HG03175 (cell line): ENCODE results near the gene ABLIM1.

Experiments
- ATAC-seq: cut with Tn5 transposase; IDR thresholded peaks from one replicate; pipeline ENCODE4 v1.9.1; 2021; ENCODE audit warnings: mild to moderate bottlenecking, moderate library complexity; ENCODE audit not compliant: unreplicated experiment

The ABLIM1 gene

DNA sequence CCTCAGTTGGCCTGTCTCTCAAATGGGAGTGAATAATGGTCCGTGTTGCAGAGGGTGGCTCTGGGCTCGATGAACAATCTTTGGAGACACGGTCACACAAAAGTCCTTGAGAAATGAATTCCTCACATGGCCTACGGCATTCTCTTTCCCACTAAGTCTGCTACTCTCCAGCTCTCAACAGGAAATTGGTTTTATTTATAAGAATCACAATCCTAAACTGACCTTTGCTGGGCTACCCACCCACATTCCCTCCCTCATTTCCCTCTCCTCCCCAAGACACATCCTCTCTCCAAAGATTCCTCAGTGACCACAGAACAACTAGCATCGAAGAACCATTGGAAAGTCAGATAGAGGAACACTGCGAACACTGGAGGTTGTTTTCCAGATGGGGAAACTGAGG, 258.5 kb downstream of the ABLIM1 start:
- no peak for ATAC-seq

DNA sequence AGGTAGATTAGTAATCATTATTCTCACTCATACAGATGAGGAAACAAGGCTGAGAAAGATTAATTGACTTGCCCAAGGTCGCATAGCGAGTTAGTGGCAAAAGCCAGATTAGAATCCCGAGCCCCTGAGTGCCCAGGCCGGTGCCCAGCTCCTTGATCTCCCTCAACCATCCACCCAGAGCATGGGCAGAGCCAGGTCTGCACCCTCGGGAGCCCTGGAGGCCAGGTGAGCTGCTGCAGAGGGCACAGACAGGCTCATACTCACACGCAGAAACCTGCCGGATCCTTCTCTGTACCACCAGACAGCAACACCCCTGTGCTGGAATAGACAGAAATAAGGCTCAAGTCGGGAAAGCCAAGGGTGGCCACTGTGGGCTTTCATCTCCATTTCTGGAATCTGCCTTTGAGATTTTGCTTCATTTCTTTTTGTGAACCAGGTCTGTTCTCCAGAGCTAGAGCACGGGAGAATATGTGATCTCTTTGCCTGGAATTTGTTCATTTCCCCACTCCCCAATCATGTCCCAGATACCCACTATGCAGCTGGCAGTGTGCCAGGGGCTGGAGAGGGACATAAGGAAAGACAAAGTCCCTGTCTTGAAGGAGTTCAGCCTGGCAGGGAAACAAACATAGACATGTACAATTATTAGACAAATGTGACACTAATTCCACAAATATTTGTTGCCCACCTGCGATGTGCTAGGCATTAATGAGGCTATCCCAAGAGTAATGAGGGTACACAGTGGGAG, 259.3 kb downstream of the ABLIM1 start:
- no peak for ATAC-seq

DNA sequence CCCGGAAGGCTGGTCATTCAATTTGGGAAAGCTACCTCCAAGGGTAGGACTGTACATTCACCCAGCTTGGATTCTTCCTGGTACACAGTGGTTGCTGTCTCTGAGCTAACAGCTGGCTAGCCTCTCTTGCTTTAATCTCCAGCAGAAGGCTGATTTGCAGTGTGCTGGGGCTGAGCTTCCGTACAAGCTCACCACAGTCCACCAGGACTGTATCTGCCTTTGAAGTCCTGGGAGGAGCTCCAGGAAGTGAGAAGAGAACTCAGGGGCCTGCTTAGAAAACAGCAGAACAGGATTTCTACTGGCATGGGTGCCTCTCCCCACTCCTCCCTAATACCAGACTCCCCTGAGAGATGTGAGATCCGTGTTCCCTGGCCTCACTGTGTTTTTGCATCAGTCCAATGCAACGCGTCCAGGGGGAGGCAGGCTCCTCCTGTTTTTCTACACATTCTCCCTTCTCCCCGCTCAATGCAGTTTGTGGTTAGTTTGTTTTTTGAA, 260.4 kb downstream of the ABLIM1 start:
- no peak for ATAC-seq

DNA sequence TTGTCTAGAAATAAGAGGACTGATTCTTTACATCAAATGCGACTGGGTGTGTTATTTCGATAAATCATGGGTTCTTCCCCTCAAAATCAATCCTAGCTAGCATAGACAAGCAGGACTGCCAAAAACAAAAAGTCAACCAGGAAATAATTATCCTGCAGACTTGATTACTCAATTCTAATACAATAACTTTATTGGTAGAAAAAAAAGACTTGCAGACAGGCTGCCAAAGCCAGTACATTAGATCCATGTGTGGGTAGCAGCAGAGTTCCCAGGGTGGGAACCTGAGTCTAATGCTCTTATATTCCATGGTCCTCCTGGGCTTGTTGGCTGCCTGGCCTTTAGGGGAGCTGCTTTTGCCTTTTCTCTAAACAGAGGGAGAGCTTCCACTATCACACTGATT, 261.6 kb downstream of the ABLIM1 start:
- no peak for ATAC-seq

DNA sequence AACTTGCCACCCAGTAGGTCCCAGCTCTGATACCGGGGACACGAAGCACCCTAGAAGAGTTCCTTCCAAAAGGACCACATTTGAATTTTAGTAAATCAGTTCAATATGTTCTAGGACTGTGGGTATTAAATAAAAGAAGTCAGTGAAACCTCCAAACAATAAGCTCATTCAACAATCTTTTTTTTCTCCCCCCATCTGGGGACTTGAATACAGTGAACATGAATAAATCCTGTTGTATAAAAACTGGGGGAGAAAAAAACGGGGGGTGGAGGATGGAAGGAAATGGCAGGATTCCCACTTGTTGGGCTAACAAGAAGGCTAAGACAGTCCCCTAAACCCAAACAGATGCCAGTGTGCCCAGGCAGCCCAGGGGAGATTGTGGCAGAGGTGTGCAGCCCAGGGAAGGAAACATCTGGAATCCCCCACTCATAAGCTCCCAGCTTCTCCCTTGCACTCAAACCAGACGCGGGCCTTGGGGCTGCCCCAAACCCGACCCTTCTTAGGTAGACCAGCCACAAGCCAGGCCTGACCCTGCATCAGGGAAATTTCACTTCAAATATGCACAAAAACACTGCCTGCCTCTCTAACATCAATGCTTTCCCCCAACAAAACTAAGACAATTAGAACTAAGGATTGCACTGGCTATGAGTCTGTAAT, 262.6 kb downstream of the ABLIM1 start:
- ATAC-seq, result no peak

DNA sequence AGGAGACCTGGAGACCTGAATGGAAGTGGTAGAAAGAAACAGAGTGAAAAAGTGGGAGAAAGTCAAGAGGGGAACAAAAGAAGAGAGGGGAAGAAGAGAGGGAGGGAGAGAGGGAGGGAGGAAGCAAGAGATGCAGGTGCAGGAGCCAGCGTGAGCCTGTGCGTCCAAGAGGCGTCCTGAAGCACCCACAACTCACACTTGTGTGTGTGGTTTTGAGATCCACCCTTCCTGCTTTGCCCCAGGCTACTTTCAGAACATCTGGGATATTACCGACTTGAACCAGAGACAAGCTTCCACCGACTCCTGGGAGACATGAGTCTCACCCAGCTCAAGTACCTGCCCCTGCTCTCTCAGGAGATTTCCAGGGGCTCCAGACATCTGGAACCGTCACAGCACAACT, 263.5 kb downstream of the ABLIM1 start:
- ATAC-seq, result no peak

DNA sequence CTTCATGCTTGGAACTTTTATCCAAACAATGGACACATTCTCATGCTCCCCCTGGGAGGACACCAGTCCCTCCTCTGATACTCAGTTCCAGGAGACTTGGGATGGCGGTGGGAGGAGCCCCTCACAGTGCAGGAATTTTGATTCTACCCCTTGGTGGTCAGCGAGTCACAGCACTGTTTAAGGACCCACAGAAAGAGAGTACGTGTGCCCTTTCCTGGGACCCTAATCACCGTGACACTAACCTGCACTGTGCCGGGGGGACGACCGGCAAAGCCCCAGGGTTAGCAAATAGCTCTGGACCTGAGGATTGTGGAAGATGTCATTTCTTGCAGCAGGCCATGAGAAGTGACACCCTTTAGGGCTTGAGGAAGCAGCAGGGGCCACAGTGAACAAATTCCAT, 264.2 kb downstream of the ABLIM1 start:
- ATAC-seq, result no peak

DNA sequence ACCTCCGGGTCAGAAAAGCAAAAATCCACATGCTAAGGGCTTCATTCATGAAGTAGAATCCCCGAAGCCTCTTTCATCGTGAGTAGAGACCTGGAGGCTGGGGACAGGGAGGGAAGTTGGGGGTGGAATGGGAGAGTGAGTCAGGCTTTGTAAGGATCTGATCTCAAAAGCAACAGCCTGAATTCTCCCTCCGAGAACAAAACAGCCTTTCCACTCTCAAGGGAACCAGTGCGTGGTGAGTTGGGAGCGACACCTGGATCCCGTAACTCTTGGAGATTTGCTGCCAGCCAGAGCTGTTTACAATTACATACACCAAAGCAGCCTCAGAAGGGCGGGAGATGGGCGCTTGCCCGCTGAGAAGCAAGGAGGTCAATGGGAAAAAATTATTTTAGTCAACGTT, 264.6 kb downstream of the ABLIM1 start:
- ATAC-seq, result no peak

DNA sequence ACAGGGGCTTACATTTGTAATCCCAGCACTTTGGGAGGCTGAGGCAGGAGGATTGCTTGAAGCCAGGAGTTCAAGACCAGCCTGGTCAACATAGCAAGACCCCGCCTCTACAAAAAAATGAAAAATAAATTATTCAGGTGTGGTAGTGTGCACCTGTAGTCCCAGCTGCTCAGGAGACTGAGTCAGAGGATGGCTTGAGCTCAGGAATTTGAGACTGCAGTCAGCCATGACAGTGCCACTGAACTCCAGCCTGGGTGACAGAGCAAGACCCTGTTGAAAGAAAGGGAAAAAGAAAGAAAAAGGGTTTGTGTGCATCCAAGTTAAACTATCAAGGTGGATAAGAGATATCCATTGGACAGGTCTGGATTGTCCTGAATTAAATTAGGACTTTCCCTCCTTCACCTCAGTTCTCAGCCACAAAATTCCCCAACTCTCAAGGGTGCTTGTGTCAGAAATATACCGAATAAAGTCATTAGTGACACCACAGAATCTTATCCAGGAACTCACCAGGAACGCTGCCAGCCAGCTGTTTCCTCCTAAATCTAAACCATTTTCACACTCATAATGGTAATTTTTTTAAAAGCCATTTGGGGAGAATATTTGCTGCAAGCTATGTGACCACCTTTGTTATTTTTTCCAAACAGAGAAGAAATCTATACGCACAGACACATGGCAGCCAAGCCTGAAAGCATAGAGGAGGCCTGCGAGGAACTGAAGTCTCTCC, 265.8 kb downstream of the ABLIM1 start:
- no peak for ATAC-seq

DNA sequence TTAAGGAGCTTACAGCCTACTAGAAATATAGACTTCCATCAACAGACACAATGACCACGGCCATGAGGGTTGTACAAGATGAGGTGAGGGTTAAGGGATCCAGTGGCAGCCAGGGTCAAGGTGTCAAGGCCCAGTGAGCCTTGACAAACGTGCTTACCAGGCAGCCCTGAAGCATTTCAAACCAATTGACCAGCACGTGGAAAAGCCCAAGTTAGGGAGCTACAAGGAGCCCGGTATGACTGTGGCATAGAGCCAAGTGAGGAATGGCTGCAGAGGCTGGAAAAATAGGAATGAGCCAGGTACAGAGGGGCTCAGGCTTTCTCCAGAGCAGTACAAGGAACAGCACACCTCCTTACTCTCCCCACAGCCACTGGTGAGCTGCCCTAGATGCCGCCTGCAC, 266.5 kb downstream of the ABLIM1 start:
- no peak for ATAC-seq

DNA sequence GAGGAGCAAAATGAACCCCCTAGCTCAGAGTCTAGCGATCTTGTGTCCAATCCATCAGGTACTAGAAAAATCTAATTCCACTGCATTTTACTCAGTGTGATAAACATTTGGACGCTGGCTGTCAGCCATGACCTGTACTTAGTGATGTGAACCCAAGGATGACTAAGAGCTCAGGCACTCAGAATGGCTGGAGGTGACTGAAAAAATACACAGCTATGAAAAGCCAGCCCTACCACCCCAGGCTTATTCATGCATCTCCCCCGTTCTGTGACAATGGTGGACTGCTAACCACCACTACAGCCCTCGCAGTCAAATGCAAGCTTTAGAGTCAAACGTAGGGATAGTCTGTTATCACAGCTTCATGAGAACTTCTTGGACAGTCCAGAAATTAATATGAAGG, 268.6 kb downstream of the ABLIM1 start:
- no peak for ATAC-seq

DNA sequence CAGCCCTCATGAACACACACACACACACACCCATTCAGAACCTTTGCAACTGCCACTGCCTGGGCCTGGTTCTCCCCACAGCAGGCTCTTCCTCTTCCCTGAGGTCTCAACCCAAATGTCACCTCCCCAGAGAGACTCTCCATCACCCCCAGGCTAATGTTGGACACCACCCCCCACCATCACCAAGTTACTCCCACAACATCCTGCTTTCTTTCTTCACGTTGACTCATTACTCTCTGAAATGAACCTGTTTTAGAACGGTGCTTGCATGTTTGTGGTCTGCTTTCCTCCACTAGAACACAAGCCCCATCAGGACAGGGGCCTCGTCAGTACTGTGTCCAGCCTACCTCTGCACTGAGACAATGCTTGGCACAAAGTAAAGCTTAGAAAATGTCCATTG, 269.8 kb downstream of the ABLIM1 start:
- peak; percentile 60 for ATAC-seq

DNA sequence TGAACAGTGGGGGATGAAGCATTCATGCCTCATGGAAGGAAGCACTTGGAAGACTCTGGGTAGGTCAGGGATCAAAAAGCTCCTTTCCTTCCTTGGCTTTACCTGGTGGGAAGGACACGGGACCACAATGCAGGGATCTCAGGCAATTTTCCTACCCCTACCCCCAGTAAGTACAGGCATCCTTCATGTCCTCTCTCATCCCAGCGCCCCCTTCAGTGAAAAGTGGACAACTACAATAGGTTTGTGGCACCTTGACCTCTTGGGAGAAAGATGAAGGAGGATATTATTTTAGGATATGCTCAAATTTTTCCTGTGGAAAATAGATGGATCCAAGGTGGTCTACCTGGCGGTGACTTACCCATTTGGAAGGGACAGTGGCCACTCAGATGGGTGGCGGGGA, 270.3 kb downstream of the ABLIM1 start:
- no peak for ATAC-seq

DNA sequence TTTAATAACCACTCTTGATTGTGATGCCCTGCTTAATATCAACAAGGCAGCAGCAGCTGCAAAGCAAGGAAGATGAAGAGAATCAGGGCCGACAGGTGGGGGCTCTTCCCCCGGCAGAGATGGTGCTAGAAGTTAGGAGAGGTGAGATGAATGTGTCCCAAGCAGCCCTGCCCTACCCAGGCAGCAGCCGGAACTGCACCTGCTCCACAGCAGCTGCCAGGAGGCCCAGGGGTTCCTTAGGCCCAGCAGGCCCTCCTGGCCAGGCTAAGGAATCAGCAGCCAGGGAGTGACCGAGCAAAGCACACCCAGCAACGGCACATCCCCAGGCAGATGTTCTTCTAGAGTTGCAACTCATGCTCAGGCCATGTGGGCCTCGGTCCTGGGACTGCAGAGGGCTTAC, 271.6 kb downstream of the ABLIM1 start:
- no peak for ATAC-seq

DNA sequence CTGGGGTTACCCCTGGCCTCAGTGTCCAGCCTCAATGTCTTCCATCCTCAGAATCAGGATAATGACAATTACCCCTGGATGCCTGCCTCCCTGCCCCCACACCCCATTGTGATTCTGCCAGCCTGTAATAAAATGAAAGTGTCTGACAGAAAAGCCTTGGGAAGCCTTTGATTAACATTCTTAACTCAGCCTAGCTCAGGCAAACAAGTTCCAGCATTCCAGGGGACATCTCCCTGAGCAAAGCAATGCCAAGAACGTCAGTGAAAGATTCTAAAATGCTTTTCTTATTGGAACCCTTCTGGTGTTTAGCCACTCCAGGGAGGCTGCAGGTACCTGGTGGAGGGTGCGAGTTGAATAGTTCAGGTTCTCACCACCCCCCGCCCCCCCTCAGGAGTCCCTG, 272.5 kb downstream of the ABLIM1 start:
- ATAC-seq, result no peak

DNA sequence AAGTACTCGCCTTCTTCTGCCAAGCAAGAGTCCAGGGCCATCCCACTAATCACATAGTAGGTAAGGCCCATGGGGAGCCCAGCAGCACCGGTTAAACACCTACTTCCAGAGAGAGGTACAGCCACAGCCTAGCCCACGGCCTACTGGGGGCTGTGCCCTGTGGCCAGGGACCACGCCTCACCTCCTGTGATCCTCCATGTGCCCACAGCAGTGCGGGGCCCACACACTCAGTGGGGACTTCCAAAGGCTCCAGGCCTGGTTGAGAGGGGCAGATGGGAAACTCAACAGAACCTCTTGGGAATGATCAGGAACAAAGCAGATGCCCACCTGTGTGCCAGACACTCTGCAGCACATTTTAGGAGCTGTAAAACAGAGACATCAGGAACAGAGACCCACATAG, 273.5 kb downstream of the ABLIM1 start:
- ATAC-seq, result no peak

DNA sequence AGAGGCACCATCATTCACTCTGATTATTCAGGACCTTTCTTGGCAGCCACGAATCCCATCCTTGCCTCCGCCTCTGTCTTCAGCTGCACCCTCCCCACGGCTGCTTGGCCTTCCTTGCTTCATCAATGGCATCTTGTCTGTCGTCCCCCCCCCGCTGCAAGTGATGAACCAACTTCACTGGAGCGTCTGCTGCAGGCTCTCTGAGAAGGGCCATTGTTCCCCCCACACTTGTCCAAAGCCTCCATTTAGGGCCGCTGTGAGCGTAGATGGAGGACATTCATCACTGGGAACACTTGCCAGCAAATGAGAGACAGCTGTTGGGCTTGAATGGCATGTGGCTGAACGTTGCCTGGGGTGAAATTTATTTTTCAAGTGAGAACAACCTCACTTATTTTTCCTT, 273.9 kb downstream of the ABLIM1 start:
- no peak for ATAC-seq
